ENCODE results near the gene PSEN1. TPM values are rescaled to one million over a fixed set of nuclear protein-coding genes. Genes with fewer than 3 reads are reported as not detected.

Gene PSEN1
- polyA plus RNA-seq, 1 of the 3 experiments (the other 2 are of a cell fraction) = 9.0 TPM

- TF ChIP-seq YY1 (IDR thresholded peaks at IDR 0.05; ENCODE audit: low read depth) (no peak), EZH2phosphoT487 (IDR thresholded peaks at IDR 0.05; ENCODE audit: borderline replicate concordance, low read depth) (no peak)
Observed at GRCh38 chr14:73136085-73136386, 271 bp upstream of the PSEN1 start (continued).

GRCh38 chr14:73140811-73141323 lies 4.6 kb downstream of the PSEN1 start:
- no peak overlapping the region for H3K4me2 ChIP-seq
- ChIA-PET CTCF (no interaction called here), POLR2A (no interaction called here)
- no peak overlapping the region for H3K9ac ChIP-seq
- no peaks in the 10 kb centered on the region for H3K9me3 ChIP-seq
- DNase-seq = no peak
- peaks cover 2% of the 10 kb centered on the region for H3F3A ChIP-seq (replicated peaks; ENCODE audit: insufficient read depth)
- H3K79me2 ChIP-seq (ENCODE audit: insufficient read depth) = peaks cover 93% of the 10 kb centered on the region
- no peaks in the 10 kb centered on the region for H3K9me2 ChIP-seq
- peaks cover 4 to 5% of the 10 kb centered on the region in 2 experiments; a peak in 1 of 4 replicates for H3K4me1 ChIP-seq (ENCODE audit: control insufficient read depth in 1 of 2, insufficient read depth in 2 of 2, low read depth in 1 of 2, low read length in 1 of 2)
- H4K20me1 ChIP-seq (ENCODE audit: insufficient read depth) = peaks cover 27% of the 10 kb centered on the region
- H3K4me3 ChIP-seq (ENCODE audit: low read depth in 2 of 2, low read length in 1 of 2) = no peak overlapping the region
- peaks cover 0 to 4% of the 10 kb centered on the region in 2 experiments for H3K36me3 ChIP-seq (replicated peaks in 1 of 2; ENCODE audit: control insufficient read depth in 1 of 2, insufficient read depth in 2 of 2, low read length in 1 of 2)
- WGBS (ENCODE audit: low lambda C conversion rate) = 100% methylated on average over 1 of the region's 1 CpG
- no peak for TF ChIP-seq IRF3 (IDR thresholded peaks at IDR 0.05; ENCODE audit: low read depth, low read length)
- no peak for TF ChIP-seq USF2 (IDR thresholded peaks at IDR 0.05; ENCODE audit: borderline replicate concordance, low read depth, low read length)
- TF ChIP-seq CHD2 (IDR thresholded peaks at IDR 0.05; ENCODE audit: low read length, partially characterized antibody) = no peak
- no peak for TF ChIP-seq TEAD4 (IDR thresholded peaks at IDR 0.05; ENCODE audit: borderline replicate concordance, insufficient read depth)
- no peak for TF ChIP-seq NRF1 (IDR thresholded peaks at IDR 0.05; ENCODE audit: low read depth, low read length)
- TF ChIP-seq RXRA (IDR thresholded peaks at IDR 0.05; ENCODE audit: borderline replicate concordance, low read depth) = no peak
- TF ChIP-seq SIN3A (IDR thresholded peaks at IDR 0.05; ENCODE audit: borderline replicate concordance, low read depth, low read length) = no peak
- no peaks in the 10 kb centered on the region for H3K27me3 ChIP-seq (ENCODE audit: insufficient read depth)
- no peak overlapping the region for H2AFZ ChIP-seq (ENCODE audit: low read depth)
- H3K27ac ChIP-seq (ENCODE audit: low read depth in 2 of 2, low read length in 1 of 2) = no peak overlapping the region

- Histone ChIP-seq H3K4me2 (no peak overlapping the region), H3K36me3 (replicated peaks in 1 of 2; ENCODE audit: control insufficient read depth in 1 of 2, insufficient read depth in 2 of 2, low read length in 1 of 2) (peaks cover 0 to 4% of the 10 kb centered on the region in 2 experiments), H3K4me1 (ENCODE audit: control insufficient read depth in 1 of 2, insufficient read depth in 2 of 2, low read depth in 1 of 2, low read length in 1 of 2) (peaks cover 4 to 13% of the 10 kb centered on the region in 2 experiments; a peak in 2 of 4 replicates), H3F3A (replicated peaks; ENCODE audit: insufficient read depth) (peaks cover 16% of the 10 kb centered on the region), H3K9me3 (no peaks in the 10 kb centered on the region), H2AFZ (ENCODE audit: low read depth) (no peak overlapping the region), H3K9me2 (no peaks in the 10 kb centered on the region), H4K20me1 (ENCODE audit: insufficient read depth) (peaks cover 37% of the 10 kb centered on the region), H3K4me3 (ENCODE audit: low read depth in 2 of 2, low read length in 1 of 2) (no peak overlapping the region), H3K27ac (ENCODE audit: low read depth in 2 of 2, low read length in 1 of 2) (no peak overlapping the region), H3K9ac (no peak overlapping the region), H3K79me2 (ENCODE audit: insufficient read depth) (peaks cover 96% of the 10 kb centered on the region), H3K27me3 (ENCODE audit: insufficient read depth) (no peaks in the 10 kb centered on the region)
- ChIA-PET POLR2A (no interaction called here), CTCF (interaction anchor here (1.0 kb wide), 1 partner anchor 11 kb away, joined by 4 read pairs; no protein-coding TSS in a partner anchor)
- WGBS (ENCODE audit: low lambda C conversion rate) = 100% methylated on average over 2 of the region's 2 CpGs
- TF ChIP-seq MXI1 (IDR thresholded peaks at IDR 0.05; ENCODE audit: low read depth, low read length) (no peak), CTCF (IDR thresholded peaks at IDR 0.05) (no peak)
- no peak for DNase-seq
Observed at GRCh38 chr14:73142216-73142615, 5.9 kb downstream of the PSEN1 start.
